Measurements from ENCODE around the gene ZNF341. TPM values are rescaled to one million over a fixed set of nuclear protein-coding genes. Genes with fewer than 3 reads are reported as not detected.
"Not testable (repeated sequence)": the region's sequence is repeated elsewhere in the genome, so short reads cannot be mapped to it uniquely, and the experiment has no call there.

ZNF341 gene
- total RNA-seq, 1 donor from 2014 or later, result 5.3 TPM

DNA sequence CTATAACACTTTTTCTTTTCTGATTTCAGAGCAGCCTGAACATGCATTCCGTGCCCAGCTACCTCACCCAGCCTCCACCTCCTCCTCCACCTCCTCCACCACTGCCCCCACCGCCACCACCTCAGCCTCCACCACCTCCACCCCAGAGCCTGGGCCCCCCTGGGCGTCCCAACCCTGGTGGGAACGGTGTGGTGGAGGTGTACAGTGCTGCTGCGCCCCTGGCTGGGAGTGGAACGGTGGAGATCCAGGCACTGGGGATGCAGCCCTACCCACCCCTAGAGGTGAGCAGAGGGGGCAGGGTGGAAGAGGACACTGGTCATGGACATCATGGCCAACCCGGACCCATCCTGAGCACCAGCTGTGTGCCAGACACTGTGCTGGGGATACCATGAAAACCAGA is 21.3 kb downstream of the ZNF341 start:
- Mint-ChIP-seq H3K4me1 (no peaks in the 10 kb centered on the region), H3K36me3 (peaks cover 26% of the 10 kb centered on the region), H3K27me3 (ENCODE audit: low read depth) (no peaks in the 10 kb centered on the region), H3K4me3 (no peak overlapping the region), H3K27ac (no peak overlapping the region), H3K9me3 (peaks cover 9% of the 10 kb centered on the region)
- TF ChIP-seq, protein P1, sequence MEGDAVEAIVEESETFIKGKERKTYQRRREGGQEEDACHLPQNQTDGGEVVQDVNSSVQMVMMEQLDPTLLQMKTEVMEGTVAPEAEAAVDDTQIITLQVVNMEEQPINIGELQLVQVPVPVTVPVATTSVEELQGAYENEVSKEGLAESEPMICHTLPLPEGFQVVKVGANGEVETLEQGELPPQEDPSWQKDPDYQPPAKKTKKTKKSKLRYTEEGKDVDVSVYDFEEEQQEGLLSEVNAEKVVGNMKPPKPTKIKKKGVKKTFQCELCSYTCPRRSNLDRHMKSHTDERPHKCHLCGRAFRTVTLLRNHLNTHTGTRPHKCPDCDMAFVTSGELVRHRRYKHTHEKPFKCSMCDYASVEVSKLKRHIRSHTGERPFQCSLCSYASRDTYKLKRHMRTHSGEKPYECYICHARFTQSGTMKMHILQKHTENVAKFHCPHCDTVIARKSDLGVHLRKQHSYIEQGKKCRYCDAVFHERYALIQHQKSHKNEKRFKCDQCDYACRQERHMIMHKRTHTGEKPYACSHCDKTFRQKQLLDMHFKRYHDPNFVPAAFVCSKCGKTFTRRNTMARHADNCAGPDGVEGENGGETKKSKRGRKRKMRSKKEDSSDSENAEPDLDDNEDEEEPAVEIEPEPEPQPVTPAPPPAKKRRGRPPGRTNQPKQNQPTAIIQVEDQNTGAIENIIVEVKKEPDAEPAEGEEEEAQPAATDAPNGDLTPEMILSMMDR (IDR thresholded peaks at IDR 0.05; ENCODE audit: unreplicated experiment), result no peak
- DNase-seq (ENCODE audit: low spot score in 2 of 2, unreplicated experiment in 2 of 2), result no peak

DNA sequence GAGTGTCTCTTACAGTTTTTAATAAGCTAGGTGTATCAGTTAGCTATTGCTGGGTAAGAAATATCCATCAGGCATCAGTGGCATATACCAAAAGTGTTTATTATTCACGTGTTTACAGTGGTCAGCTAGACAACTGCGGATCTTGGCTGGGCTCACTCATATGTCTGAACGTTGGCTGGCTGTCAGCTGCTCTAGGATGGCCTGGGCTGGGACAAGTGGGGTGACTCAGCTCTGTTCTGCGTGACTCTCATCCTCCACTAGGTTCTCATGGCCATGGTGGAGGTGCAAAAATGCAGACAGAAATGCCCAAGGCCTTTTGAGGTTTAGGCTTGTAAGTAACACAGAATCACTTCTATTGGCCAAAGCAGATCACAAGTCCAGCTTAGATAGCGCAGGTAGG is 22.0 kb downstream of the ZNF341 start:
- Mint-ChIP-seq H3K36me3 (peaks cover 30% of the 10 kb centered on the region), H3K27ac (no peak overlapping the region), H3K27me3 (ENCODE audit: low read depth) (no peaks in the 10 kb centered on the region), H3K9me3 (peaks cover 10% of the 10 kb centered on the region), H3K4me1 (no peaks in the 10 kb centered on the region), H3K4me3 (no peak overlapping the region)
- no peak for DNase-seq (ENCODE audit: low spot score in 2 of 2, unreplicated experiment in 2 of 2)
- TF ChIP-seq, protein P1 (IDR thresholded peaks at IDR 0.05; ENCODE audit: unreplicated experiment), result no peak

DNA sequence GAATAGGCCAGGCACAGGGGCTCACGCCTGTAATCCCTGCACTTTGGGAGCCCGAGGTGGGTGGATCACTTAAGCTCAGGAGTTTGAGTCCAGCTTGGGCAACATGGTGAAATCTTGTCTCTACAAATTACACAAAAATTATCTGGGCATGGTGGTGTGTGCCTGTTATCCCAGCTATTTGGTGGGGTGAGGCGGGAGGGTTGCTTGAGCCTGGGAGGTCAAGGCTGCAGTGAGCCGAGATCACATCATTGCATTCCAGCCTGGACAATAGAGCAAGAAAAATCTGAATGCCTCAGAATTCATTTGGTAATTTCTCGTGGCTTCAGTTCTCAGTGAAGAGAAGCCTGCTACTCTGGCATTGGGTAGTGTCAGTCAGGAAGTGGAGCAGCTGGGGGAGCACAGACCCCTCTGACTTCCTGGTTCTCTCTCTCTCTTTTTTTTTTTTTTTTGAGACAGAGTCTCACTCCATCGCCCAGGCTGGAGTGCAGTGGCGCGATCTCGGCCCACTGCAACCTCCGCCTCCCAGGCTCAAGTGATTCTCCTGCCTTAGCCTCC is 24.2 kb downstream of the ZNF341 start:
- H3K36me3 Mint-ChIP-seq, result peaks cover 32% of the 10 kb centered on the region
- not testable (repeated sequence) for H3K27ac Mint-ChIP-seq, H3K4me3 Mint-ChIP-seq

DNA sequence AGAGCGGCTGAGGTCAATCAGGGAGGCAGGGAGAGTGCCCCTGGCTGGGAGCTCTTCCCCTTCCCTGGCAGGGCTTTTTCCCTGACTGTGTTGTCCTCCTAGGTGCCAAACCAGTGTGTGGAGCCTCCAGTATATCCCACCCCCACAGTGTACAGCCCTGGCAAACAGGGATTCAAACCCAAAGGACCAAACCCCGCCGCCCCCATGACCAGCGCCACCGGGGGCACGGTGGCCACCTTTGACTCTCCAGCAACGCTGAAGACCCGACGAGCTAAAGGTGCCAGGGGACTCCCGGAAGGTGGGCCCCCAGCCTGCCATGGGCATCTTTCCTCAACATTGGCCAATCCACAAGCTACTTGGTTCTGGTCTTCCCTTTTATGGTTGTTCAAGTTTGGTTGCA is 25.2 kb downstream of the ZNF341 start:
- no peak for DNase-seq (ENCODE audit: low spot score in 2 of 2, unreplicated experiment in 2 of 2)
- Mint-ChIP-seq H3K9me3 (peaks cover 10% of the 10 kb centered on the region), H3K27me3 (ENCODE audit: low read depth) (no peaks in the 10 kb centered on the region), H3K4me1 (no peaks in the 10 kb centered on the region), H3K36me3 (peaks cover 36% of the 10 kb centered on the region), H3K27ac (no peak overlapping the region), H3K4me3 (no peak overlapping the region)
- TF ChIP-seq, protein P1 (IDR thresholded peaks at IDR 0.05; ENCODE audit: unreplicated experiment), result no peak

More for the DNA sequence above, 24.2 kb downstream of the ZNF341 start:
- DNase-seq (ENCODE audit: low spot score in 2 of 2, unreplicated experiment in 2 of 2); H3K4me1 Mint-ChIP-seq; H3K27me3 Mint-ChIP-seq (ENCODE audit: low read depth); H3K9me3 Mint-ChIP-seq: not testable (repeated sequence)

DNA sequence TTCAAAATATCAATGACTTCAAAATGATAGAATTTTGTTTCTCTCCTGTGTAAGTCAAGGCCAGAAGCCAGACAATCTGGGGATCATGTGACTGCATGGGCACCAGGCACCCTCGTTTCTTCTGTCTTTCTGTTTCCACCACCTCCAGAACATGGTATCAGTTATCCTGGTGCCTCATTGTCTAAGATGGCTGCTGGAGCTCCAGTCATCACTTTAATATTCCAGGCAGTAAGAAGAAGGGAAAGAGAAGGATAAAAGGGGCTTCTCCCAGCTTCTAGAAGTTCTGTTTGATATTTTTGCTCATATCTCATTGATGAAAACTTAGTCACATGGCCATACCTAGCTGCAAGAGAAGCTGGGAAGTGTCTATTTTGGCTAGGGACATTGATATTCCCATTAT is 25.7 kb downstream of the ZNF341 start:
- DNase-seq (ENCODE audit: low spot score in 2 of 2, unreplicated experiment in 2 of 2), result no peak
- Mint-ChIP-seq H3K36me3 (peaks cover 36% of the 10 kb centered on the region), H3K4me1 (no peaks in the 10 kb centered on the region), H3K27me3 (ENCODE audit: low read depth) (no peaks in the 10 kb centered on the region), H3K9me3 (peaks cover 10% of the 10 kb centered on the region), H3K4me3 (no peak overlapping the region), H3K27ac (no peak overlapping the region)
- TF ChIP-seq, protein P1 (IDR thresholded peaks at IDR 0.05; ENCODE audit: unreplicated experiment), result no peak

DNA sequence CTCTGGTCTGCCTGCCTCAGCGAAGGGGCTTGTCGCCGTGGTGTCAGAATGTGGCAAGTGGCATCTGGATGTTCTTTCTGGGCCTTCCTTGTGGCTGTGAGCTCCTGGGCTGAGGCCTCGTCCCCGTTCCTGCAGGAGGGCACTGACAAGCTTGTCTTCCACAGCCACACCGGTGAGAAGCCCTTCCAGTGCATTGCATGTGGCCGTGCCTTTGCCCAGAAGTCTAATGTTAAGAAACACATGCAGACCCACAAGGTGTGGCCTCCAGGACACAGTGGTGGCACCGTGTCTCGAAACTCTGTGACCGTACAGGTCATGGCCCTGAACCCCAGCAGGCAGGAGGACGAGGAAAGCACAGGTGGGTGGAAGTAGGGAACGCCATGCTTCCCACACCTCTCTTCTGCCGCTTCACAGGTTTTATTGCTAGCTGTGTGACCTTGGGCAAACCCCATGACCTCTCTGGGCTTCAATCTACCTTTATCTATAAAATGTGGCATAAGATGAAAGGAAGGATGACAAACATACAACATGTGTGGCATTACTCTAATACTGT is 30.0 kb downstream of the ZNF341 start:
- no peak for DNase-seq (ENCODE audit: low spot score in 2 of 2, unreplicated experiment in 2 of 2)
- Mint-ChIP-seq H3K9me3 (peaks cover 10% of the 10 kb centered on the region), H3K27me3 (ENCODE audit: low read depth) (no peaks in the 10 kb centered on the region), H3K27ac (no peak overlapping the region), H3K4me3 (no peak overlapping the region), H3K4me1 (no peaks in the 10 kb centered on the region), H3K36me3 (peaks cover 27% of the 10 kb centered on the region)
- TF ChIP-seq, protein P1 (IDR thresholded peaks at IDR 0.05; ENCODE audit: unreplicated experiment), result no peak
